Fibroblast of mammary gland (primary cell): ENCODE measurements around the gene BARD1.
"Not testable (repeated sequence)": the region's sequence is repeated elsewhere in the genome, so short reads cannot be mapped to it uniquely, and the experiment has no call there.

Experiments used
- DNase-seq: peaks from one replicate; pipeline ENCODE4 v3.0.0-alpha.2; 2010; ENCODE audit warnings: low read depth
- H3K4me3 ChIP-seq: 2 replicates; pipeline ENCODE4 v1.5.1; 2011; ENCODE audit warnings: low read depth, mild to moderate bottlenecking, low read length, moderate library complexity; ENCODE audit not compliant: control insufficient read depth
- TF ChIP-seq, protein P1 (sequence below): conservative IDR thresholded peaks from 2 replicates; pipeline ENCODE4 v1.5.1; 2011; ENCODE audit warnings: low read depth, low read length, inconsistent platforms; ENCODE audit not compliant: control insufficient read depth, insufficient read depth

Gene BARD1

DNA sequence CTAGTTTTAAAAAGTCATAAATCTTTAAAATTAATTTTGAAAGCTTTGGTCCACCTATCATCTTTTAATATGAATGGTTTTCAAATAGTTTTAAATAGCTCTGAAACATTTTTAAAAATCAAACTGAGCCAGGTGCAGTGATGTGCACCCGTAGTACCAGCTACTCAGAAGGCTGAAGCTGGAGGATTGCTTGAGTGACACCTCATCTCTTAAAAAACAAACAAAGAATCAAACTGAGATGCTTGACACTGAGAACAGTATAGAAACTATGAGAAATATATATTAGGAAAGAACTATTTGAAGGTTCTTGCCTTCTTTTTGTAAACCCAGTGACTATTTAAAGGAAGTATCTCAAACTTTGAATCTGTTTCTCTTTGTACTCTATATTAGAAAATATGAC is 67.4 kb downstream of the BARD1 start:
- TF ChIP-seq, protein P1, sequence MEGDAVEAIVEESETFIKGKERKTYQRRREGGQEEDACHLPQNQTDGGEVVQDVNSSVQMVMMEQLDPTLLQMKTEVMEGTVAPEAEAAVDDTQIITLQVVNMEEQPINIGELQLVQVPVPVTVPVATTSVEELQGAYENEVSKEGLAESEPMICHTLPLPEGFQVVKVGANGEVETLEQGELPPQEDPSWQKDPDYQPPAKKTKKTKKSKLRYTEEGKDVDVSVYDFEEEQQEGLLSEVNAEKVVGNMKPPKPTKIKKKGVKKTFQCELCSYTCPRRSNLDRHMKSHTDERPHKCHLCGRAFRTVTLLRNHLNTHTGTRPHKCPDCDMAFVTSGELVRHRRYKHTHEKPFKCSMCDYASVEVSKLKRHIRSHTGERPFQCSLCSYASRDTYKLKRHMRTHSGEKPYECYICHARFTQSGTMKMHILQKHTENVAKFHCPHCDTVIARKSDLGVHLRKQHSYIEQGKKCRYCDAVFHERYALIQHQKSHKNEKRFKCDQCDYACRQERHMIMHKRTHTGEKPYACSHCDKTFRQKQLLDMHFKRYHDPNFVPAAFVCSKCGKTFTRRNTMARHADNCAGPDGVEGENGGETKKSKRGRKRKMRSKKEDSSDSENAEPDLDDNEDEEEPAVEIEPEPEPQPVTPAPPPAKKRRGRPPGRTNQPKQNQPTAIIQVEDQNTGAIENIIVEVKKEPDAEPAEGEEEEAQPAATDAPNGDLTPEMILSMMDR: no peak
- no peak overlapping the region for H3K4me3 ChIP-seq
- no peak for DNase-seq

DNA sequence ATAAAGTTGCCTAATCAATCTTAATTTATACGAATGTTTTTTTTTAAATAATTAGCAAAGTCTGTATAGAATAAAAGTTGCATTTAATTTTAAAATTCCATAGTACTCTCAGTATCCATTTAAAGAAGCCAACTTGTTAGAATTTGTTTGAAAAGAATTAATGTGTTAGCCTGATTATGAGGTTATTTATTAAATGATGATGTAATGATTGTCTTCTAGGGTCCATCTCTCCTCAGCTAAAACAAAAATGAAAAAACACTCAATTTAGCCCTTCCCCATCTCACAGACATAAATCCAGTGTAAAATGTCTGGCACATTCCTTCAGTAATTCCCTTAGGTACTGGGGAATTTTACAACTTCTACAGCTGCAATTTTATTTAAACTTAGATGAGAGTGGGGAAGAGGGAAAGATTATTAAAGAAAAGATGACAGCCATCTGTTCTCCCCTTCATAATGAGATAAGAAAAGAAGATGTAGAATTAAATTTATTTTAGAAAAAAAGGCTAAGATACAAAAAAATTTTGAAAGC is 68.6 kb downstream of the BARD1 start:
- H3K4me3 ChIP-seq: no peak overlapping the region
- TF ChIP-seq, protein P1: no peak
- no peak for DNase-seq

DNA sequence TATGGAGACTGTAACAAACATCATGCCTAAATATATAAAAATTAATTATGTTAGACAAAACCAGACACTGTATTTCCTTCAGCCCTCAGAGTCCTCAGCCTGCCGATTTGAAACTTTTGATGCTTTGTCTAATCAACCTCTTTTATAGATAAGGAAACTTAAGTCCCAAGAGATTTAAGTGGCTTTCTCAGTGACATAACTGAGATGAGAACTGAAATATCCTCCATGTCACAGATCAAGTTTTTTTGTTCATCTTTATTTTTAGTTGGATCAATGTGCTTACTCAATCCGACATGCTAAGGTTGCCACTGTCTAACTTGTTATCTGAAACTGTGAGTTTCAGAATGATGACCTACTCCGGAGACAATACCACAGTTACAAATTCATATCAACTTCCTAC is 72.3 kb downstream of the BARD1 start:
- TF ChIP-seq, protein P1: no peak
- no peak overlapping the region for H3K4me3 ChIP-seq
- DNase-seq: no peak

DNA sequence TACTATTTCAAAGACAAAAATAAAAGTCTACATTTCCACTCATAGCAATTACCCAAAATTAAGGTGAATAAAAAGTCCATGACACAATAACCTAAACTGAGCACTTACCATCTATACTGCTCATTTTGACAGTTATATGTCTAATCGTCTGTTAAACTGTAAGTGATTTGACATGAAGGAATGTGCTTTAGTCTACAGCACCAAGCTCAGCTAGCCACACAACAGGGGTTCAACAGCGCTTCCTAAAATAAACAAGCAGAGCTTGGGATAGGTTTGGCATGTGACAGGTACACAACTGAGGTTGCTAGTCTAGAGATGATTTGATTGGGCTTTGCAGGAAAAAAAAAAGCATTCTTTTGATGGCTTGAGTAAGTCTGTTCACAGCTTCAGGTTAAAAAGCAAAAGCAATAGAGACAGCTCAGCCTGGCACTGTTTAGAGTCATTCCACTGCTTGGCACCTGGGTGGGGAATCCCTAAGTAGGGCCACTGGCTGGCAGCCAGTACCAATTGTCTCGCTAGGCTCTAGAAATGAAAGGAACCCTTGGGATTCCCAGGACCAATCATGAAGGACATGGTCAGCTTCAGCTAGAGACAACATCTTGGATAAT is 78.6 kb downstream of the BARD1 start:
- DNase-seq: no peak
- H3K4me3 ChIP-seq: no peak overlapping the region
- TF ChIP-seq, protein P1: no peak

DNA sequence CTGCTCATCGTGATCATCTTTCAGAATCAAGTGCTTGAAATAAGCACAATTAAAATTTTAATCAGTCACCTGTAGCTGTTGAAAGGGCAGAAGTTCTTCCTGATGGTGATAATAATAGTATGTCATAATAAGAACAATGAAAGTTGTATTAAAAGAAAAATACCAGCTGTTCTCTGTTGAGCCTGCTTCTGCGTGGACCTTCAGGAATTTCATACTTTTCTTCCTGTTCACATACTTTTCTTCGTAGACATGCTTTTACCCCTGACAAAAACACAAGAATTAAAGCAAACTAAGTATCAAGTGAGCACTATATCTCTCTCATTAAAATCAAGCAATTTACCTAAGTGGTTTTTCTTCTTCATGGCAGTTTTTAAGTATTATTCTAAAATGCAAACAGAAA is 79.2 kb downstream of the BARD1 start:
- no peak for DNase-seq
- TF ChIP-seq, protein P1: no peak
- H3K4me3 ChIP-seq: no peak overlapping the region

DNA sequence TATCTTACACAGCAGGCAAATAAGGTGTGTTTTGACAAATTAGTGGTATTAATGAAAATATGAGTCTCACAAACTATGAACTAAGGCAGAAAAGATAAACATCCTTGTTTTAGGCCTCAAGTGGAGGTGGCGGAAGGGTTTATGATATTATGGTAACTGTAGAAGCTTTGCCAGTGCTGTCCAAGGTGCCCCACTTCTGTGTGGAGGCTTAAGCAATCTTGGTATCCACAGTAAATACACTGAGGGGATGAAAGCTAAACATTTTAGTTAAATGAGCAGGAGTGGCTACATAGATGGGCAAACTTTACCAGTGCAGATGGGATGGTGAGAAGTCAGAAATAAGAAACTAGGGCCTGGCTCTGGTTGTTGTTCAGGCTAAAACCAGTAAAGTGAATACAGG is 84.7 kb downstream of the BARD1 start:
- no peak for DNase-seq
- TF ChIP-seq, protein P1: no peak
- no peak overlapping the region for H3K4me3 ChIP-seq

DNA sequence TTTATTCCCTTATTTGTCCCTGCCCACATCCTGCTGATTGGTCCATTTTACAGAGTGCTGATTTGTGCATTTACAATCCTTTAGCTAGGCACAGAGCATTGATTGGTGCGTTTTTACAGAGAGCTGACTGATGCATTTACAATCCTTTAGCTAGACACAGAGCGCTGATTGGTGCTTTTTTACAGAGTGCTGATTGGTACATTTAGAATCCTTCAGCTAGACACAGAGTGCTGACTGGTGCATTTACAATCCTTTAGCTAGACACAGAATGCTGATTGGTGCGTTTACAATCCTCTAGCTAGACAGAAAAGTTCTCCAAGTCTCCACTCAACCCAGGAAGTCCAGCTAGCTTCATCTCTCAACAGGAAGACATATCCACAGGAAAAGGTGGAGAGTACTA is 91.6 kb downstream of the BARD1 start:
- H3K4me3 ChIP-seq, DNase-seq: not testable (repeated sequence)
